ENCODE measurements around the gene OTOGL.

DNA sequence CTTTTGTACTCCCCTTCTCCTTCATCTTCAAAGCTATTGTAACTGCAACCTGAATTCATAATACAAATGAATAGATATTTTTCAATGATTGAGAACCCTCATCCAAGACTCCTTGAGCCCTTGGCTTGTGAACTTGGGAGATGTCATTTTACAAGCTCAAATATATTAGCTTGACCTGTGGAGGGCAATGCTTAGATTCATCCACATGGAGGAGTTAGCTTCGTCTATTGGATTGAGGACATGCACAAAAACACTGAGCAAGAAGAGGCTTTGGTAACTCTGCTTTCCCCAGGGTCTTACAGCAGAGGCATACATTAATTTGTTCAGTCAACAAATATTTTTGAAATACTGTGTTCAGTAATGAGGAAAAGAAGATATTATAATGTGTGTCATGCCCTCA, 101.1 kb downstream of the OTOGL start:
- TF ChIP-seq SIN3A (IDR thresholded peaks at IDR 0.05; ENCODE audit: borderline replicate concordance, insufficient read depth, low read length) (no peak), POLR2AphosphoS5 (IDR thresholded peaks at IDR 0.05; ENCODE audit: low read depth, low read length) (no peak)
